NCI-H82 treated with DMSO at 0.1 percent for 48 hours (cell line): ENCODE results near the gene SLC38A8.

ENCODE experiments used
- DNase-seq: peaks from one replicate; lab custom pipeline; 2025; ENCODE audit not compliant: unreplicated experiment; lab: John Stamatoyannopoulos, UW

The SLC38A8 gene

GRCh38 chr16:83971165-83972130 is 71.1 kb downstream of the SLC38A8 start:
- no peak for DNase-seq

GRCh38 chr16:83970430-83970815 is 72.2 kb downstream of the SLC38A8 start:
- no peak for DNase-seq

GRCh38 chr16:83969771-83970429 is 72.7 kb downstream of the SLC38A8 start:
- no peak for DNase-seq

GRCh38 chr16:83968891-83969649 is 73.5 kb downstream of the SLC38A8 start:
- DNase-seq = no peak

- no peak for DNase-seq
Measured at GRCh38 chr16:83968306-83968851, 74.2 kb downstream of the SLC38A8 start.

DNA sequence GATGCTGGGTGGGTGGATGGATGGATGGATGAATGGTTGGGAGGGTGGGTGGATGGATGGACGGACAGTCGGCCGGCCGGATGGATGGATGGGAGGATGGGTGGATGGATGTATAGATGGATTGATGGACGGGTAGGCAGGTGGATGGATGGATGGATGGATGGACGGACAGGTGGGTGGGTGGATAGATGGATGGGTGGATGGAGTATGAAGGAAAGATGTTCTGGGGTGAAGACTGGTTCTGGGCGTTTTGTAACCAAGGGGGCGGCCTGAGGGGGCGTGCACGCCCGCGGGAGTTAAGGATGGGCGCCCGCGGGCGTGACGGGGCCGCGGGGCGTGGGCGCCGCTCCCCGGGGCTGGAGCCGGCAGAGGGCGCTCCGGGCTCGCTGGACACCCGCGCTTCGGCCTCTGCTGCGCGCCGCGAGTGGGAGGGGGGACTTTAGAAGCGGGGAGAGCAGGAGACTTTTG is 74.7 kb downstream of the SLC38A8 start, which contains the start of gene NECAB2:
TSS of gene NECAB2 (plus strand) at position 407 of the 468 bp plus-strand sequence. CDS start 405 bp downstream, outside the sequence.
- no peak for DNase-seq

DNA sequence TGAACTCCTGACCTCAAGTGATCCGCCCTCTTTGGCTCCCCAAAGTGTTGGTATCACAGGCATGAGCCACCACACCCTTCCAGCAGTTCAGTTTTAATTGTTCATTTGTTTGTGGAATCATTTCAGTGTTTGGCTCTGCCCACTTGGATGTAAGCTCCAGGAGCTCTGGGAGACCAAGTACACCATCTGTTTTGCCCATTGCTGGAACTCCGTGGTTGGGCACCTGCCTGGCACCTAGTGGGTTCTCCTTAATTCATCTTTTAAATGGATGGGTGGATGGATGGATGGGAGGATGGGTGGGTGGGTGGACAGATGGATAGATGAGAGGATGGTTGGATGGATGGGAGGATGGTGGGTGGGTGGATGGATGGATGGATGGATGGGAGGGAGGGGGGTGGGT is 75.5 kb downstream of the SLC38A8 start:
- DNase-seq = no peak

DNA sequence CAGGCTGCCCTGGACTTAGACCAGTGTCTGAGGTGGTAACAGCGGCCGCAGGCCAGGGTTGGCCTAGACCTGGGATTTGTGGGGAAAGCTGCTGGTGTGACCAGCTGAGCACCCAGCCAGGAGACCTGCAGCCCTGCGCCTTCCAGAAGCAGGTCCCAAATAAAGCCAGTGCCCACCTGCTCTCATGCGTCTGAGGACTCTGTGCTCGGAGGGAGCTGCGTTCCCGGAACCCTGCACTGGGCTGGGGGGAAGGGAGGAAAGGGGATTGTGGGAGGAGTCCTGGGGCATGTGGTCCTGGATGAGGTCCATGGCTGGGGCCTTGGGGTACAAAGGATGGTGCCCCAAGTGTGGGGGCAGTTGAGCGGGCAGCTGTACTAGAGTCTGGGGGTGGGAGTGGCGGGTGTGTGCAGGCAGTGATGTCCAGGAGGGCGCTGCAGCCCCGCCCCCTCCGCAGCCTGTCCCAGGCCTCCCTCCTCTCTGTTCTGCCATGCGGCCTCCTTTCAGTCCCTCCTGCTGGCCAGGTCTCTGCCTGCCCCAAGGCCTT is 76.4 kb downstream of the SLC38A8 start:
- no peak for DNase-seq

DNA sequence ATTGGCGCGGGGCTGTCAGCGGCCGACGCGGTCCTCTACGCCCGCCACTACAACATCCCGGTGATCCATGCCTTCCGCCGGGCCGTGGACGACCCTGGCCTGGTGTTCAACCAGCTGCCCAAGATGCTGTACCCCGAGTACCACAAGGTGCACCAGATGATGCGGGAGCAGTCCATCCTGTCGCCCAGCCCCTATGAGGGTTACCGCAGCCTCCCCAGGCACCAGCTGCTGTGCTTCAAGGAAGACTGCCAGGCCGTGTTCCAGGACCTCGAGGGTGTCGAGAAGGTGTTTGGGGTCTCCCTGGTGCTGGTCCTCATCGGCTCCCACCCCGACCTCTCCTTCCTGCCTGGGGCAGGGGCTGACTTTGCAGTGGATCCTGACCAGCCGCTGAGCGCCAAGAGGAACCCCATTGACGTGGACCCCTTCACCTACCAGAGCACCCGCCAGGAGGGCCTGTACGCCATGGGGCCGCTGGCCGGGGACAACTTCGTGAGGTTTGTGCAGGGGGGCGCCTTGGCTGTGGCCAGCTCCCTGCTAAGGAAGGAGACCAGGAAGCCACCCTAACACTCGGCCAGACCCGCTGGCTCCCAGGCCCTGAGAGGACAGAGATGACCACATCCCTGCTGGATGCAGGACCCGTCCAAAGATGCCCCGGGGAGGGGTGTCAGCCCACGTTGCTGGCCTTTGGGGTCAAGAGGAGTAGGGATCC is 77.0 kb downstream of the SLC38A8 start:
- DNase-seq = no peak

DNA sequence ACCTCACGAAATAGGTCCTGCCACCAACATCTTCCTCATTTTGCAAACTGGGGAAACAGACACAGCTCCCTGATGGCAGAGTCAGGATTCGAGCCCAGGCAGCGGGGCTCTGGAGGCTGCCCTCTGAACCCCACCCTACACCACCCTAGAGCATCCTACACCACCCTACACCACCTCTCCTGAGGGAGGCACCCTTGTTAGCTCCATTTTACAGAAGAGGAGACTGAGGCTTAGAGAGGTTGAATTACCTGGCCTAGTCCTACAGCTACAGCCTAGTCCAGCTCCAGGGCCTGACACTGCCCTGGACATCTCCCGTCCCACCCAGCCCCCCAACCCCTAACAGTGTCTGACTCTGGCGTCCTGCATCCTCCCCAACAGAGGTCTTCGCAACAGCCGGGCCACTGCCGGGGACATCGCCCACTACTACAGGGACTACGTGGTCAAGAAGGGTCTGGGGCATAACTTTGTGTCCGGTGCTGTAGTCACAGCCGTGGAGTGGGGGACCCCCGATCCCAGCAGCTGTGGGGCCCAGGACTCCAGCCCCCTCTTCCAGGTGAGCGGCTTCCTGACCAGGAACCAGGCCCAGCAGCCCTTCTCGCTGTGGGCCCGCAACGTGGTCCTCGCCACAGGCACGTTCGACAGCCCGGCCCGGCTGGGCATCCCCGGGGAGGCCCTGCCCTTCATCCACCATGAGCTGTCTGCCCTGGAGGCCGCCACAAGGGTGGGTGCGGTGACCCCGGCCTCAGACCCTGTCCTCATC is 77.7 kb downstream of the SLC38A8 start:
- DNase-seq = no peak

GRCh38 chr16:83963277-83964119 is 79.1 kb downstream of the SLC38A8 start:
- no peak for DNase-seq

DNA sequence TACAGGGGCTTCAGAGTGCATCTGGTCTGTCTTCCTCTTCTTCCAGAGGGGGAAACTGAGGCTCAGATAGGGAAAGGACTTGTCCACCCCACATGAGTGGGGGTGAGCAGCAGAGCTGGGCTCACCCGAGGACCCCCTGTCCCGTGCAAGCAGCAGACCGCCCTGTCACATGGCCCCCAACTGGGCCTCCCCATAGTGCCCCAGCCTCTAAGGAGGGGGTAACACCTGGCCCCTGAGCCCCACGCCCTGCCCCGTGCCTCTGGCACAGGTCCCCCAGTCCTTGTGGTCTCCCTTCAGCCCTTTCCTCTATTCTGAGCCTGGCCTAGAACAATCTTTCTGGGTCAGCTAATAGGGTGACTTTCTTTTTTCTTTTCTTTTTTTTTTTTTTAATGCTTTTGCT is 81.0 kb downstream of the SLC38A8 start:
- no peak for DNase-seq

GRCh38 chr16:83960521-83961249 is 81.9 kb downstream of the SLC38A8 start:
- no peak for DNase-seq
